Neural crest cell (in vitro differentiated cells): ENCODE results near the gene DHRS3. TPM values are rescaled to one million over a fixed set of nuclear protein-coding genes. Genes with fewer than 3 reads are reported as not detected.
A peak's percentile ranks its signal among the peaks of the same experiment; 100 is the strongest.

Experiments used
- DNase-seq: peaks from one replicate; pipeline ENCODE4 v3.0.0; 2021; ENCODE audit warnings: low read depth, mixed read lengths, low spot score
- H3K27ac Mint-ChIP-seq: one replicate; pipeline ENCODE4 v1.8.0; 2021; ENCODE audit warnings: mild to moderate bottlenecking, mixed read lengths; ENCODE audit not compliant: unreplicated experiment
- H3K27me3 Mint-ChIP-seq: 2 replicates; pipeline ENCODE4 v1.8.0; 2021; ENCODE audit warnings: low read depth, mild to moderate bottlenecking, mixed read lengths
- H3K36me3 Mint-ChIP-seq: 2 replicates; pipeline ENCODE4 v1.8.0; 2021; ENCODE audit warnings: low read depth, mild to moderate bottlenecking, mixed read lengths
- H3K4me1 Mint-ChIP-seq: 2 replicates; pipeline ENCODE4 v1.8.0; 2021; ENCODE audit warnings: mixed read lengths
- H3K4me3 Mint-ChIP-seq: one replicate; pipeline ENCODE4 v1.8.0; 2021; ENCODE audit warnings: mild to moderate bottlenecking, mixed read lengths
- H3K9me3 Mint-ChIP-seq: 2 replicates; pipeline ENCODE4 v1.8.0; 2021; ENCODE audit warnings: mixed read lengths
- CTCF ChIP-seq: fragments of 200-600 bp; sonication (generic); conservative IDR thresholded peaks from 2 replicates; pipeline ENCODE4 v1.5.0; 2021; ENCODE audit warnings: antibody characterized with exemption, mild to moderate bottlenecking
- total RNA-seq: library from RNA; stranded (reverse); gene quantifications from 2 replicates; pipeline ENCODE4 v1.2.1, GENCODE V29; 2021

DHRS3 gene
- total RNA-seq, 1 donor from 2014 or later, result 0.91 TPM

- Mint-ChIP-seq H3K27me3 (no peaks in the 10 kb centered on the region), H3K36me3 (no peaks in the 10 kb centered on the region), H3K9me3 (no peaks in the 10 kb centered on the region), H3K4me1 (peaks cover 23% of the 10 kb centered on the region), H3K27ac (peak overlapping the region; percentile 27), H3K4me3 (no peak overlapping the region)
- TF ChIP-seq CTCF, result no peak
- no peak for DNase-seq
These were observed 64.8 kb downstream of the DHRS3 start for GRCh38 chr1:12552951-12553921.

GRCh38 chr1:12552111-12552888 lies 65.7 kb downstream of the DHRS3 start:
- no peak overlapping the region for H3K4me3 Mint-ChIP-seq
- no peaks in the 10 kb centered on the region for H3K27me3 Mint-ChIP-seq
- no peaks in the 10 kb centered on the region for H3K9me3 Mint-ChIP-seq
- peak overlapping the region; percentile 27 for H3K27ac Mint-ChIP-seq
- no peak for TF ChIP-seq CTCF
- no peaks in the 10 kb centered on the region for H3K36me3 Mint-ChIP-seq
- peaks cover 23% of the 10 kb centered on the region for H3K4me1 Mint-ChIP-seq
- no peak for DNase-seq

- Mint-ChIP-seq H3K27ac (peak overlapping the region; percentile 57), H3K4me3 (no peak overlapping the region), H3K4me1 (peaks cover 17% of the 10 kb centered on the region), H3K9me3 (no peaks in the 10 kb centered on the region), H3K27me3 (no peaks in the 10 kb centered on the region), H3K36me3 (no peaks in the 10 kb centered on the region)
- TF ChIP-seq CTCF, result no peak
- DNase-seq, result no peak
These were observed 66.4 kb downstream of the DHRS3 start for GRCh38 chr1:12551584-12551983.

GRCh38 chr1:12549460-12550349 lies 68.3 kb downstream of the DHRS3 start:
- peak overlapping the region; percentile 81 for H3K27ac Mint-ChIP-seq
- no peaks in the 10 kb centered on the region for H3K27me3 Mint-ChIP-seq
- no peaks in the 10 kb centered on the region for H3K9me3 Mint-ChIP-seq
- no peak for DNase-seq
- no peaks in the 10 kb centered on the region for H3K36me3 Mint-ChIP-seq
- H3K4me1 Mint-ChIP-seq, result peaks cover 19% of the 10 kb centered on the region
- no peak for TF ChIP-seq CTCF
- peak overlapping the region; percentile 26 for H3K4me3 Mint-ChIP-seq

- no peak overlapping the region for H3K27ac Mint-ChIP-seq
- no peaks in the 10 kb centered on the region for H3K9me3 Mint-ChIP-seq
- no peak for DNase-seq
- H3K4me1 Mint-ChIP-seq, result peaks cover 24% of the 10 kb centered on the region
- H3K4me3 Mint-ChIP-seq, result no peak overlapping the region
- no peaks in the 10 kb centered on the region for H3K27me3 Mint-ChIP-seq
- no peaks in the 10 kb centered on the region for H3K36me3 Mint-ChIP-seq
- no peak for TF ChIP-seq CTCF
These were observed 69.0 kb downstream of the DHRS3 start for GRCh38 chr1:12548973-12549459.
